Measurements from ENCODE around the gene KANSL1.

- TF ChIP-seq CTCF (conservative IDR thresholded peaks at IDR 0.05; ENCODE audit: low read depth, low read length) = no peak
- no peak for TF ChIP-seq RAD21 (IDR thresholded peaks at IDR 0.05; ENCODE audit: low read length)
- no peak for TF ChIP-seq BHLHE40 (IDR thresholded peaks at IDR 0.05; ENCODE audit: low read depth, low read length)
- no peak for TF ChIP-seq POLR2A (IDR thresholded peaks at IDR 0.05; ENCODE audit: low read depth, low read length)
- no peak for TF ChIP-seq USF2 (IDR thresholded peaks at IDR 0.05; ENCODE audit: low read depth, low read length)
Measured at GRCh38 chr17:46030752-46031151, 162.5 kb downstream of the KANSL1 start.

Data from IMR-90 (cell line).